Effector memory CD4-positive, alpha-beta T cell (primary cell): ENCODE results near the gene LTBP1.

Source experiments
- DNase-seq, 3 donors: peaks; one replicate each; pipeline ENCODE4 v3.0.0-alpha.2; 2020
- H3K27ac ChIP-seq: 2 replicates; pipeline ENCODE4 v1.7.0; 2013; ENCODE audit warnings: mild to moderate bottlenecking, low read length, moderate library complexity; ENCODE audit not compliant: insufficient read depth, poor library complexity, severe bottlenecking
- H3K27me3 ChIP-seq: replicated peaks from 2 replicates; pipeline ENCODE4 v1.7.0; 2013; ENCODE audit warnings: mild to moderate bottlenecking, low read length; ENCODE audit not compliant: insufficient read depth, control insufficient read depth, poor library complexity, severe bottlenecking
- H3K36me3 ChIP-seq: 2 replicates; pipeline ENCODE4 v1.7.0; 2013; ENCODE audit warnings: mild to moderate bottlenecking, low read length, moderate library complexity; ENCODE audit not compliant: control insufficient read depth, insufficient read depth
- H3K4me1 ChIP-seq: 2 replicates; pipeline ENCODE4 v1.7.0; 2013; ENCODE audit warnings: low read length, mild to moderate bottlenecking; ENCODE audit not compliant: control insufficient read depth, insufficient read depth, poor library complexity, severe bottlenecking
- H3K4me3 ChIP-seq: 2 replicates; pipeline ENCODE4 v1.7.0; 2013; ENCODE audit warnings: low read length, low read depth, mild to moderate bottlenecking; ENCODE audit not compliant: insufficient read depth, poor library complexity, severe bottlenecking
- H3K9me3 ChIP-seq: 2 replicates; pipeline ENCODE4 v1.7.0; 2013; ENCODE audit warnings: mild to moderate bottlenecking, low read length, moderate library complexity; ENCODE audit not compliant: control insufficient read depth

Gene LTBP1

DNA sequence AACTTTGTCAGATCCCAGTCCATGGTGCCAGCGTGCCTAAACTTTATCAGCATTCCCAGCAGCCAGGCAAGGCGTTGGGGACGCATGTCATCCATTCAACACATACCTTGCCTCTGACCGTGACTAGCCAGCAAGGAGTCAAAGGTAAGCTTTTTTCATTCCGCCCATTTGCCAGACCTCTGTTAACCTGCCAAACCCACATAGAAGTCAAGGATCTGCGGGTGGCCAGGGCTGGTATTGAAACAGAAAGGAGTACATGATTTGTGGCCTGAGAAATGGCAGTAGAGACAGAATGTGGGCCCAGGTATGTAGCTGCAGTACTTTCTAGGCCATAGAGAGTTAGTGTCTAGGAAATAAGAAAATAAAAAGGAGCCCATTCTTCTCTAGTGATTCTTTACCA, 240.2 kb downstream of the LTBP1 start:
- H3K4me1 ChIP-seq = no peaks in the 10 kb centered on the region
- no peaks in the 10 kb centered on the region for H3K27me3 ChIP-seq
- no peaks in the 10 kb centered on the region for H3K36me3 ChIP-seq
- no peaks in the 10 kb centered on the region for H3K9me3 ChIP-seq
- no peak overlapping the region for H3K4me3 ChIP-seq
- DNase-seq = no peak
- no peak overlapping the region for H3K27ac ChIP-seq

DNA sequence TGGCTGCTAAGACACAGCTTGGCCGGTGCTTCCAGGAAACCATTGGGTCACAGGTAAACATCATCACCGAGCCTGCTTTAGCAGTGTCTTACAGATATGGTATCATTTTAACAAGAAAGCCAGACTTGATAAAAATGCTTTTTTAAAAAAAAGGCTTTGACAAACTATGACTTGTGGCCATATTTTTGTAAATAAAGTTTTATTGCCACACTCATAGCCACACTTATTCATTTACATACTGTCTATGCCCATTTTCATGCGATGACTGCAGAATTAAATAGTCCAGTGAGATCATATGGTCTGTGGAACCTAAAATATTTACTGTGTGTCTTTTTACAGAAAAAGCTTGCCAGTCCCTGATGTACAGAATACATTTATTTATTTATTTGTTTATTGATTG, 242.0 kb downstream of the LTBP1 start:
- Histone ChIP-seq H3K27me3 (no peaks in the 10 kb centered on the region), H3K36me3 (no peaks in the 10 kb centered on the region)

DNA sequence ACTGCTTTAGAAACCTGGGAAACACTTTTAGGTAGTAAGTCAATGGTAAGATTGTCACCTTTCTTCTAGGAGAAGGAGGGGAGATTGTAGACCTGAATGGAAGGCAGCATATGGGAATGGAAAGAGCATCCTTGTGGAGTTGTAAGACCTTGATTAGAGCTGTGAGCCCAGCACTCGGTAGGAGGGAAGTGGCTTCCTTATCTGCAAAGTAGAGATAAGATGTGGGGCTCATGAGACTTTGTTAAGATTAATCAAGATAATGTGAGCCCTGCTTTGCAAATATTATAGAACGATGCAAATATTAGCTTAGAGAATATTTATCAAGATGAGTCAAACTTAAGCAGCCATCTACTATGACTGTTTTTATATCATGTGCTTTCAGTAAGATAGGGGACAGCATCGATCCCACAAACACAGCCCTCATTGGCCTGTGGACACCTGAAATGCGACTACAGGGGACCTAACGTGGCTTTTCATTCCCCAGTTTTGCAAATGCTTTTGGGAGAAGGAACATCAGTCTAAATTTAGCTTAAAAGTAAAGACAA, 243.7 kb downstream of the LTBP1 start:
- no peak overlapping the region for H3K27ac ChIP-seq

More for the DNA sequence above, 242.0 kb downstream of the LTBP1 start:
- Histone ChIP-seq H3K27ac (no peak overlapping the region), H3K4me3 (no peak overlapping the region), H3K9me3 (no peaks in the 10 kb centered on the region), H3K4me1 (no peaks in the 10 kb centered on the region)
- DNase-seq = no peak

DNA sequence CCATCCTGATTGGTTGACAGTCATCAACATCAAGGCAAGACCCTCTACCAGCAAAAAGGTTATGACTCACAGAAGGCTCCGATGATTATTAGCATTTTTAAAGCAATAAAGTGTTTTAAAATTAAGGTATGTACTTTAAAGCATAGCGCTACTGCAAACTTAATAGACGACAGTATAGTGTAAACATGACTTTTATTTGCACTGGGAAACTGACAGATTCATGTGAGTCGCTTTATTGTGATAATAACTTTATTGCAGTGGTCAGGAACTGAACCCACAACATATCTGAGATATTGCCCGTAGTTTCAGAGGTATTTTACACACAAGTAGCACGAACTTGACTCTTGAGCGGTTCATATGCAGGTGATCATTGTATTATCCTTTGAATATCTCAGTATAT, 249.1 kb downstream of the LTBP1 start:
- DNase-seq = no peak
- H3K36me3 ChIP-seq = no peaks in the 10 kb centered on the region
- H3K27me3 ChIP-seq = no peaks in the 10 kb centered on the region

More for the DNA sequence above, 243.7 kb downstream of the LTBP1 start:
- no peak for DNase-seq
- Histone ChIP-seq H3K4me1 (no peaks in the 10 kb centered on the region), H3K27me3 (no peaks in the 10 kb centered on the region), H3K36me3 (no peaks in the 10 kb centered on the region), H3K9me3 (no peaks in the 10 kb centered on the region), H3K4me3 (no peak overlapping the region)

DNA sequence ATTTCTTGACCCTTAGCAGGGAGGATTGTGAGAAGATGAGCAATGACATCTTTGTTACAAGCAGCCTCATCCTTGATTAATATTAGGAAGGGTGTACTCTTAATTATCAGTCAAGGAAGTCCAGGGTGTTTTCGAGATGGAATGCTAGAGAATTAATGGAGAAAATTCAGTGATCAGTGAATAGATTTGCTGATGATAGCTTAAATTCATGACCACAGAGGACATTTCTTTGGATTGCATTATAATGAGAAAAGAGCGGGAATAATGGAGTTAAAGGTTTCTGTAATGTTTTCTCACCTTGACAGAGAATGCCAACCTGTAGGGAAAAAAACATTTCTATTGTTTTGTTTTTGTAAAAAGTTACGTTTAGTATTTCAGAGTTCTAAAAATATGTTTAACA, 249.9 kb downstream of the LTBP1 start:
- H3K4me3 ChIP-seq = no peak overlapping the region
- DNase-seq = no peak
- no peak overlapping the region for H3K27ac ChIP-seq
- H3K4me1 ChIP-seq = no peaks in the 10 kb centered on the region
- no peaks in the 10 kb centered on the region for H3K27me3 ChIP-seq
- no peaks in the 10 kb centered on the region for H3K9me3 ChIP-seq
- H3K36me3 ChIP-seq = no peaks in the 10 kb centered on the region

More for the DNA sequence above, 249.1 kb downstream of the LTBP1 start:
- Histone ChIP-seq H3K4me3 (no peak overlapping the region), H3K27ac (no peak overlapping the region), H3K9me3 (no peaks in the 10 kb centered on the region), H3K4me1 (no peaks in the 10 kb centered on the region)

DNA sequence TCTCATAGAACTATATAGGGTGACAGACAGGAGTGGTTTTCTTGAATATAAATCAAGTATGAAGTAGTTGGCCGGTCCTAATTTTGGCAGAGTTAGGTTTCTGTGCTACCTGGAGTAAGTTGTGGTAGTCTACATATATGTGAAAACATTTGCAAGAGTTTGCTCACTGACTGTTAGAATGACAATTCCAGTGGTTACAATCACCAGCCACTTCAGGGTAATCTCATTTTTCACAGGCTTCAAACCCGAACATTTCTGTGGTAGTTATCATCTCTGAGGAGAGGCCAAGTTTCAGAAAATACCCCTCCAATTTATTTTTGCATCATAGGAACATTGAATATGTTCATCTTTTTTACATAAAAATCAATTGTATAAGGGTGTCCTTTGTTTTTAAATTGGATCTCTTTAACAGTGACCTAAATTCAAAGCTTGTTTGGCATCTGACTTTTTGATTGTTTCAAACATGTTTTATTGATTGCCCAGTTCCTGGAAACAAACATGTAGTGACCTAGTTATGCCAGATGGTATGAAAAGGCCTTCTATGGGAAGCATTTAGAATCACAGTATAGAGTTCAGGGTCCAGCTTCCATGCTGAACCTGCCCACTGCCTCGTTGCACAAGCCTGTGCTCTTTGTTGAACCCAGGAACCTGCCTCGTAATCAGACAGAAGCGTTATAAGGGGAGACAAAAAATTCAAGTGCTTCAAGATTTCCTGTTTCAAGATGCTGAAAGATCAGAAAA, 250.6 kb downstream of the LTBP1 start:
- Histone ChIP-seq H3K27me3 (no peaks in the 10 kb centered on the region), H3K9me3 (no peaks in the 10 kb centered on the region), H3K4me1 (no peaks in the 10 kb centered on the region), H3K4me3 (no peak overlapping the region), H3K36me3 (no peaks in the 10 kb centered on the region), H3K27ac (no peak overlapping the region)
- DNase-seq = no peak

DNA sequence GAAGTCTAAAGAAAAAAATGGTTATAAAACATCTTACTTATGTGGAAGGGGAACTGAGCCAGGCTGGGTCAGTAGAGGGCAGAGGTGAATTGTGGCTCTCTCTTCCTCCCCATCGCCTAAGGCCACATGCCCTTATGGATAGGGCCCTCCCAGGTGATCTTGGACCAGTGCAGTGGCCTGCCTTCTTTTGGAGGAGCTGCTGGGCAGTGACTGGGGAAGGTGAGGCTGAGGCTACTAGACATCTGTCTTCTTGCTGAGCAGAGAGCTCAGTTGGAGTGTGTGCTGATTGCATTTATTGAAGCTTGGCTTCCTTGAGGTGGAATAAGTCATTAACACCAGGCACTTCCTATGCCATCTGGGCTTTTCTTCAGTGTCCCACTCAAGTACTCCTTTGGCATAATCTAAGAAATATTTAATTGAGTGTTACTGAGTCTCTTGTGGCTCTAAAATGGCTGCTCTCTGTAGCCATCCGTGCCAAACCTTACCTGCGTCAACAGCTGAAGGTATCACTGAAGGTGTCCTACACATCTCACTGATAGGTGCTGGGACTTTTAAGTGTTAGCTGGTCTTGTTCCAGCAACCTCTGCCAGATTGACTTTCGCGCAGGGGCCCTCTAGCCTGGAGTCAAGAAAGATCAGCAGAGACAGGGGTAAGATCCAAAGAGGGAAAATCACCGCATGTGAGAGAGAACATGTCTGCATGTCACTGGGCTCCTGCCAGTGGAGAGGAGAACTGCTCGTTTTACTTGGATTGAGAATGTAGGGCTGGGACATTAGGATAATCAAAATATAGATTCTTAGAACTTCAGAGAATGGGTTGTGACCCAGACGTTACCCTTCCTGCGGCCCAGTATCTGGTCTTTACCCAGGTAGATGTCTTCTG, 256.1 kb downstream of the LTBP1 start:
- no peaks in the 10 kb centered on the region for H3K36me3 ChIP-seq
- no peak for DNase-seq
- no peak overlapping the region for H3K27ac ChIP-seq
- H3K4me3 ChIP-seq = no peak overlapping the region
- H3K27me3 ChIP-seq = no peaks in the 10 kb centered on the region
- no peaks in the 10 kb centered on the region for H3K9me3 ChIP-seq
- H3K4me1 ChIP-seq = no peaks in the 10 kb centered on the region

DNA sequence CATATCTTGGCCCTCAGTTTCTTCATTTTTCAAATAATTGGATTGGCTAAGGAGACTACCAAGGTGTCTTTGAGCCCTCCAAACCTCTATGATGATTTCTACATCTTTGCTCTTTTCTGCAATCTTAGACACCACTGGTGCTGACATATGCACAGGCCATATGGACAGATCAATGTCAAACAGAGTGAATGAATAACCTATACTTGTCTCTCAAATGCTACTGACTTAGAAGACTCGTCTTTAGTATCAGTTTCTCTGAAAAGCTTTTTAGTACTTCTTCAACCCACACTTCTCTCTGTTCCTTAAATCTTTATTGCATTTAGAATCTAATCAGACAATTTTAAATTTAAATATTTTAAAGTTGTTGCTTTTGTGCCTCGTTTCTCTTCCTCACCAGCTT, 258.2 kb downstream of the LTBP1 start:
- H3K9me3 ChIP-seq = no peaks in the 10 kb centered on the region
- H3K4me1 ChIP-seq = no peaks in the 10 kb centered on the region
- no peak for DNase-seq
- H3K4me3 ChIP-seq = no peak overlapping the region
- no peaks in the 10 kb centered on the region for H3K27me3 ChIP-seq
- H3K36me3 ChIP-seq = no peaks in the 10 kb centered on the region
- H3K27ac ChIP-seq = no peak overlapping the region

DNA sequence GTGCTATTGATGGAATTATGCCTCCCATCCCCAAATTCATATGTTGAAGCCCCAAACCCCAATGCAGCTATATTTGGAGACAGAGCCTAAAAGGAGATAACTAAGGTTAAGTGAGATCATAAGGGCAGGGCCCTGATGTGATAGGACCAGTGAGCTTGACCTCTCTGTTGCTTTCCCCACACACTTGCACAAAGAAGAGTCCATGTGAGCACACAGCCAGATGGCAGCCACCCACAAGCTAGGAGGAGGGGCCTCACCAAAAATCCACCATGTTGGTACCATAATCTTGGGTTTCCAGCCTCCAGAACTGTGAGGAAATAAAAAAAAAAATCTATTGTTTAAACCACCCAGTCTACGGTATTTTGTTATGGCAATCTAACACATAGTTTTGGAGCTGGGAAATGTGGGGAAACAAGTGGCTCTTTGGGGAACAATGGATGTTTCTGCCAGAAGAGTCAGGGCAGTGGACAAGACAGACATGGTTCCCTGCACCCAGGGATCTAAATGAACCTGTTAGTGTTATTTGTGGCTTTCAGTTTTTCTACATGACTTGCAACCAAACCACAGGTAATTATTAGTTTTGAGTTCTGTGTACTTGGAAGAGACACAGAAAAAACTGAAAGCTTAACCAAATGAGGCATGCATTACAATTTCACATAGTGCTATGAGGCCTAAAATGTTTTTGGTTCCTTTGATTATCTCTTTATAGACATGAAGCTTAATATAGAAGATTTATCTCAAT, 259.1 kb downstream of the LTBP1 start:
- Histone ChIP-seq H3K27ac (no peak overlapping the region), H3K27me3 (no peaks in the 10 kb centered on the region), H3K9me3 (no peaks in the 10 kb centered on the region), H3K36me3 (no peaks in the 10 kb centered on the region), H3K4me1 (no peaks in the 10 kb centered on the region), H3K4me3 (no peak overlapping the region)
- no peak for DNase-seq
